Endothelial cell of umbilical vein (primary cell): ENCODE measurements around the gene PDE8B. TPM values are rescaled to one million over a fixed set of nuclear protein-coding genes. Genes with fewer than 3 reads are reported as not detected.

ENCODE experiments used
- BruUV-seq: library from RNA; stranded (reverse); fragments of 400-500 nt; replicated peaks from 2 replicates; lab custom pipeline; 2021; lab: Mats Ljungman, UMichigan
- CTCF ChIA-PET: fragments of 300-600, 350-600 bp; sonication (Branson Sonifier 250); formaldehyde crosslinking; loops from one replicate; lab custom pipeline; 2021; ENCODE audit warnings: antibody characterized with exemption, inconsistent platforms; lab: Charles Lee
- POLR2A ChIA-PET: fragments of 300-600, 350-600 bp; sonication (Branson Sonifier 250); formaldehyde crosslinking; loops from one replicate; lab custom pipeline; 2021; ENCODE audit warnings: antibody characterized with exemption, inconsistent platforms; lab: Charles Lee
- DNase-seq: peaks from one replicate; pipeline ENCODE4 v3.0.0-alpha.2; 2011; ENCODE audit warnings: low read depth, low spot score
- FAIRE-seq: peaks from 2 replicates; lab custom pipeline; 2011; peaks lifted over from hg19 to GRCh38; lab: Jason Lieb, UNC
- H2AFZ ChIP-seq: 2 replicates; pipeline ENCODE4 v1.6.0; 2012; ENCODE audit warnings: low read depth, low read length, control low read depth, inconsistent platforms
- H3K27ac ChIP-seq: 2 replicates; pipeline ENCODE4 v1.5.1; 2011; ENCODE audit warnings: low read depth, mild to moderate bottlenecking, control low read depth, low read length, moderate library complexity; ENCODE audit not compliant: insufficient read depth
- H3K27me3 ChIP-seq, 2 experiments: 2 replicates each; pipeline versions ENCODE4 v1.6.0 to v1.6.1; 2011; ENCODE audit warnings: low read length in 2 of 2, mixed read lengths in 1 of 2; ENCODE audit not compliant: control insufficient read depth in 2 of 2, insufficient read depth in 2 of 2
- H3K36me3 ChIP-seq, 2 experiments: 2 replicates in 1 of 2; 3 replicates in 1 of 2; pipeline ENCODE4 v1.5.1; 2011; ENCODE audit warnings: low read length in 2 of 2, mild to moderate bottlenecking in 1 of 2, moderate library complexity in 1 of 2; ENCODE audit not compliant: control insufficient read depth in 2 of 2, insufficient read depth in 2 of 2; ENCODE audit errors: extremely low read depth in 1 of 2
- H3K4me1 ChIP-seq: 3 replicates; pipeline ENCODE4 v1.5.1; 2011; ENCODE audit warnings: mild to moderate bottlenecking, low read length; ENCODE audit not compliant: control insufficient read depth, insufficient read depth; ENCODE audit errors: extremely low read depth
- H3K4me2 ChIP-seq: 2 replicates; pipeline ENCODE4 v1.6.1; 2011; ENCODE audit warnings: low read length, control low read depth, mixed read lengths; ENCODE audit not compliant: insufficient read depth
- H3K4me3 ChIP-seq, 3 experiments: fragments of 200-600 bp in 1 of 3; sonication (generic), shearing (Covaris generic) in 1 of 3; replicated peaks in 1 of 3; 2 replicates each; pipeline ENCODE4 v1.5.1; 2011 to 2016; ENCODE audit warnings: control low read depth in 3 of 3, low read length in 3 of 3, mild to moderate bottlenecking in 2 of 3, inconsistent platforms in 1 of 3, low read depth in 1 of 3, moderate library complexity in 1 of 3; ENCODE audit not compliant: insufficient read depth in 1 of 3
- H3K79me2 ChIP-seq: 2 replicates; pipeline ENCODE4 v1.6.0; 2012; ENCODE audit warnings: low read length, inconsistent platforms; ENCODE audit not compliant: control insufficient read depth, insufficient read depth
- H3K9ac ChIP-seq: replicated peaks from 2 replicates; pipeline ENCODE3; 2011; ENCODE audit warnings: low read length, control low read depth; ENCODE audit not compliant: insufficient read depth; ENCODE audit errors: extremely low read depth
- H3K9me1 ChIP-seq: replicated peaks from 3 replicates; pipeline ENCODE4 v1.6.0; 2011; ENCODE audit warnings: mild to moderate bottlenecking, low read length; ENCODE audit not compliant: control insufficient read depth, insufficient read depth; ENCODE audit errors: extremely low read depth
- H3K9me3 ChIP-seq: replicated peaks from 2 replicates; pipeline ENCODE4 v1.5.1; 2012; ENCODE audit warnings: low read length, inconsistent platforms; ENCODE audit not compliant: control insufficient read depth, insufficient read depth
- H4K20me1 ChIP-seq: replicated peaks from 2 replicates; pipeline ENCODE3; 2011; ENCODE audit warnings: mild to moderate bottlenecking, low read length; ENCODE audit not compliant: control insufficient read depth, insufficient read depth; ENCODE audit errors: extremely low read depth
- CTCF ChIP-seq, 2 donors: IDR thresholded peaks; 1 replicate in 1 of 2; 2 replicates in 1 of 2; pipeline ENCODE4 v1.5.1; 2011; ENCODE audit warnings: low read length in 2 of 2, mild to moderate bottlenecking in 2 of 2, moderate library complexity in 2 of 2, control low read depth in 1 of 2, inconsistent platforms in 1 of 2, low read depth in 1 of 2; ENCODE audit not compliant: insufficient read depth in 1 of 2; ENCODE audit errors: extremely low read depth in 1 of 2
- EZH2 ChIP-seq: IDR thresholded peaks from 2 replicates; pipeline ENCODE4 v1.6.1; 2012; ENCODE audit warnings: borderline replicate concordance, low read depth, mild to moderate bottlenecking, moderate library complexity, low read length, inconsistent platforms; ENCODE audit not compliant: severe bottlenecking
- FOS ChIP-seq: IDR thresholded peaks from 2 replicates; pipeline ENCODE4 v1.6.1; 2011; ENCODE audit warnings: mild to moderate bottlenecking, low read length, moderate library complexity, borderline replicate concordance; ENCODE audit not compliant: insufficient read depth
- GATA2 ChIP-seq: IDR thresholded peaks from 2 replicates; pipeline ENCODE4 v1.7.0; 2011; ENCODE audit warnings: low read depth, mild to moderate bottlenecking, moderate library complexity, mixed read lengths, low read length; ENCODE audit not compliant: insufficient read length, insufficient read depth
- JUN ChIP-seq: IDR thresholded peaks from 2 replicates; pipeline ENCODE4 v1.6.1; 2011; ENCODE audit warnings: borderline replicate concordance, low read depth; ENCODE audit not compliant: insufficient read length, insufficient read depth
- MAX ChIP-seq: IDR thresholded peaks from 2 replicates; pipeline ENCODE4 v1.6.1; 2011; ENCODE audit not compliant: insufficient read depth, insufficient read length
- MYC ChIP-seq: IDR thresholded peaks from one replicate; pipeline ENCODE4 v1.6.1; 2011; ENCODE audit warnings: mild to moderate bottlenecking, low read depth, low read length
- POLR2A ChIP-seq: IDR thresholded peaks from 2 replicates; pipeline ENCODE4 v1.6.1; 2012; ENCODE audit warnings: low read depth, mild to moderate bottlenecking, control low read depth, low read length
- POLR2AphosphoS5 ChIP-seq: IDR thresholded peaks from 2 replicates; pipeline ENCODE4 v1.6.1; 2012; ENCODE audit warnings: low read depth, mild to moderate bottlenecking, control low read depth, low read length, moderate library complexity; ENCODE audit not compliant: insufficient read depth
- dilution Hi-C: fragments of 300-500 bp; cut with MboI; formaldehyde crosslinking; loops from one replicate; pipeline ENCODE4 v1.15.0; 2019; ENCODE audit warnings: low sequenced_read_pairs; ENCODE audit not compliant: extremely low pct_ligation_motif_present
- intact Hi-C: fragments of 100-400 bp; cut with micrococcal nuclease; formaldehyde crosslinking; loops from one replicate; pipeline ENCODE4 v1.10.0; 2022
- polyA plus RNA-seq, 4 experiments: library from polyadenylated mRNA; depleted of rRNA in 3 of 4; stranded (reverse) in 3 of 4; unstranded in 1 of 4; fragments of >200 nt; gene quantifications; 2 replicates each; pipeline versions ENCODE4 v1.2.1 to v1.2.3, GENCODE V29; 2011 to 2012; ENCODE audit warnings: missing spikeins in 1 of 4
- total RNA-seq: library from RNA; stranded (reverse); gene quantifications from 2 replicates; pipeline ENCODE4 v1.2.3, GENCODE V29; 2021

PDE8B gene
- total and polyA plus RNA-seq, 2 donors (not counting 3 experiments of a cell fraction or from before 2014, with no cell fraction given) = not detected

GRCh38 chr5:77369566-77369965 is 159.1 kb downstream of the PDE8B start:
- Histone ChIP-seq H3K36me3 (no peaks in the 10 kb centered on the region), H3K4me3 (no peak overlapping the region), H4K20me1 (no peaks in the 10 kb centered on the region), H2AFZ (no peak overlapping the region), H3K9ac (no peak overlapping the region), H3K9me1 (no peaks in the 10 kb centered on the region), H3K9me3 (no peaks in the 10 kb centered on the region), H3K79me2 (no peaks in the 10 kb centered on the region), H3K27me3 (no peaks in the 10 kb centered on the region), H3K4me1 (no peaks in the 10 kb centered on the region), H3K4me2 (no peak overlapping the region), H3K27ac (no peak overlapping the region)
- intact Hi-C loops = no loop called here
- no peak for TF ChIP-seq EZH2
- TF ChIP-seq CTCF (IDR thresholded peaks at IDR 0.05; ENCODE audit: extremely low read depth in 1 of 2, insufficient read depth in 1 of 2, low read depth in 1 of 2, low read length in 2 of 2) = no peak
- TF ChIP-seq JUN = no peak
- no peak for TF ChIP-seq MYC
- no peak for TF ChIP-seq POLR2A
- no peak for TF ChIP-seq MAX
- no peak for TF ChIP-seq POLR2AphosphoS5
- TF ChIP-seq FOS = no peak
- TF ChIP-seq GATA2 = no peak
- DNase-seq (no peak), FAIRE-seq (no peak)
- BruUV-seq = no TSS peak
- dilution Hi-C loops = no loop called here
- POLR2A ChIA-PET = no interaction called here
- CTCF ChIA-PET = no interaction called here
